NCI-H146 treated with DMSO at 0.1 percent for 48 hours (cell line): ENCODE results near the gene SORD.
"Not testable (repeated sequence)": the region's sequence is repeated elsewhere in the genome, so short reads cannot be mapped to it uniquely, and the experiment has no call there.

Experiments
- DNase-seq: peaks from one replicate; lab custom pipeline; 2025; ENCODE audit not compliant: unreplicated experiment; lab: John Stamatoyannopoulos, UW

SORD gene

DNA sequence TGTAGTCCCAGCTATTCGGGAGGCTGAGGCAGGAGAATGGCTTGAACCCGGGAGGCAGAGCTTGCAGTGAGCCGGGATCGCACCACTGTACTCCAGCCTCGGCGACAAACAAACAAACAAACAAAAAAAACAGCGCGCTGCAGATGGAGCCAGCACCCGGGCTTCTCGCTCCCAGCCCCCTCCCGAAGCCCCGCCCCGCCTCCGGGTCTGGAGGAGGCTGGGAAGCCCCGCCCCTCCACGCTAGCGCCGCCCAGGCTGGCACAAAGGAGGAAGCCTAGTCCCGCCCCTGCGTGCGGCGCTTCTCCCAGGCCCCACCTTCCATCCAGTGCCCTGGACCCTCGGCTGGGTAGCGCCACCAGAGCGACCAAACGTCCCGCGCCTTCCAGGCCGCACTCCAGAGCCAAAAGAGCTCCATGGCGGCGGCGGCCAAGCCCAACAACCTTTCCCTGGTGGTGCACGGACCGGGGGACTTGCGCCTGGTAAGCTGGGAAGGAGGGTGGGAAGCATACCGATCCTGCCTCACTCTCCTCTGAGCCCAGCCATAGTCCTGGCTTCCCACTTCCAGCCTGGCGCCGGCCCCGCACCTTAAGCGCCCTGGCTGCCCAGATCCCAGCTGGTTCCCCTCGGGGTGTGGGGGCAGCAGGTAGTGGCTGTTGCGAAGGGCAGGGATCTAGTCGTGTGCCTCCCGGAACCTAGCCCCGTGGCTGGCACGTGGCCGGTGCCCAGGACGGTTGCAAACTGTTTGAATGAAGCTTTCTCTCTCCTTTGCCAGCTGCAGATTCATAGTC, at the start of gene SORD:
SORD (plus strand) TSS at position 325 of the 788 bp plus-strand sequence; CDS start at position 414, 89 bp downstream.
- DNase-seq: peak; percentile 54

DNA sequence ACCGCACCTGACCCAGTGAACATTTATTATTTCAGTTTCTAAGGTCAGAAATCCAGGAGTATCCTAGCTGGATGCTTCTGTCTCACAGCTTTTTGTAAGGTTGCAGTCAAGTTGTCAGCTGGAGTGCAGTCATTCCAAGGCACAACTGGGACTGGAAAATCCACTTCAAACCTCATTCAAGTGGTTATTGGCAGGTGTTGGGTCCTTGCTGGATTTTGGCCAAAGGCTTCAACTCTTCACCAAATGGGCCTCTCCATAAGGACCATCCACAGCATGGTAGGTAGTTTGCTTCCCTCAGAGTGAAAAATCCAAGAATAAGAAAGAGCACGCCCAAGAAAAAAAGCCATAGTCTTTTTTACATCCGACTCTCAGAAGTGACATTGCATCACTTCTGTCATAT, 46.8 kb upstream of the SORD start:
- DNase-seq: not testable (repeated sequence)

DNA sequence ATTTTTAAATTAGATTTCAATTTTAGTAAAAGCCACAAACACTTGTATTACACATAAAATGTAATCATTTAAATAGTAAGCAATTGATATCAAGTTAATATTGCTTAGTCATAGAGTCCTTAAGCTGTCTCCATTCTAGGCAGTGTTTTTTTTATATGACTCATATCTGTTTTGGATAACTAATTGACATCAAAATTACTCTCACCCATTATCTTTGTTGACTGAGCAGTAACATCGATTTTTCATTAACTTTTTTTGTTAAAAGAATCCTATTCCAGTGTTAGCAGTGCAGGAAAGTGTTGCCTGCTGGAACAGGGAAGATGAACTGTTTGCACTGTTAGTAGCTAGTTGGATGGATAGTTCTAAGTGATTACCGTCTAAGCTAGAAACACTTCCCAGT, 45.2 kb upstream of the SORD start:
- peak; percentile 88 for DNase-seq

DNA sequence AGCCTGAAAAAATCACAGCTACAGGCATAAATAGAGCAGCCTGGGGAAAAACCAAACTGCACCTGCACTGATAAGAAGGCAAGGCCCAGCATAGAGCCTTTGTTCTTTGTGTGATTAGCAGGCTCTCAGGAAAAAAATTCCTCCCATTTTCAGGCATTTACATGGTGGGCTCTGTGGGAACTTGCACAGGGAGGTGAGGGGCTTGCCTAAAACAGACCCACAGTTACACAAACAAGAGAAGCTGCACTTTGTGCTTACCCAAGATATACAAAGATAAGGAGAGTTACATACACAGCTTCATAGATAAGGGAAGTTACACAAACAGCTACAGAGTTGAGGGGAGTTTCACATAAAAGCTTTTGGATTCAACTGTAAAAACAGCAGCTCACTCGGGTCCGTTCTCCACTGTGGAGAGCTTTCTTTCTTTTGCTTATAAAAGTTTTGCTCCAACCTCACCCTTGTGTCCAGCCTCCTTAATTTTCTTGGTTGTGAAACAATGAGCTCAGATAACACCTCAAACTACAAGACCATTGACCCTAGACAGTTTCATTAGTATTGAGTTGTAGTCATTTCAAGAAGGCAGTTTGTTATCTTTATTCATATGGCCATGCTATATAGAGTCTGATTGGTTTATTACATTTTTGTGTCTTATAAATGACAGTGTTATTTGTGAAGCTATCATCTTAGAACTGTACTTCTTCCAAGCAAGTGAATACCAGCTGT, 43.2 kb upstream of the SORD start:
- DNase-seq: not testable (repeated sequence)

DNA sequence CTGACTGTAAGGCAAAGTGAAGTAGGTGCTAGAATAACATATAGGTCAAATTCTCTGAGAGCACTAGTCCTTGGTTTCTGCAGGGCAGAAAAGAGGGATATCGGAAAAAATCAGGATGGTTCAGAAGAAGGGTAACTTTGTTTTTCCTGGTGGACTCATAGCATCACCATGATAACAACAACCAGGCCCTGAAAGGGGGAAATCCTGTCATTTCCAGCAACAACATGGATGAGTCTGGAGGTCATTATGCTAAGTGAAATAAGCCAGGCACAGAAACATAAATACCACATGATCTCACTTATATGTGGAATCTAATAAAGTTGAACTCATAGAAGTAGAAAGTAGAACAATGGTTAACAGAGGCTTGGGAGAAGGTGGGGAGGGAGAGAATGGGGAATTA, 38.9 kb upstream of the SORD start:
- DNase-seq: not testable (repeated sequence)

DNA sequence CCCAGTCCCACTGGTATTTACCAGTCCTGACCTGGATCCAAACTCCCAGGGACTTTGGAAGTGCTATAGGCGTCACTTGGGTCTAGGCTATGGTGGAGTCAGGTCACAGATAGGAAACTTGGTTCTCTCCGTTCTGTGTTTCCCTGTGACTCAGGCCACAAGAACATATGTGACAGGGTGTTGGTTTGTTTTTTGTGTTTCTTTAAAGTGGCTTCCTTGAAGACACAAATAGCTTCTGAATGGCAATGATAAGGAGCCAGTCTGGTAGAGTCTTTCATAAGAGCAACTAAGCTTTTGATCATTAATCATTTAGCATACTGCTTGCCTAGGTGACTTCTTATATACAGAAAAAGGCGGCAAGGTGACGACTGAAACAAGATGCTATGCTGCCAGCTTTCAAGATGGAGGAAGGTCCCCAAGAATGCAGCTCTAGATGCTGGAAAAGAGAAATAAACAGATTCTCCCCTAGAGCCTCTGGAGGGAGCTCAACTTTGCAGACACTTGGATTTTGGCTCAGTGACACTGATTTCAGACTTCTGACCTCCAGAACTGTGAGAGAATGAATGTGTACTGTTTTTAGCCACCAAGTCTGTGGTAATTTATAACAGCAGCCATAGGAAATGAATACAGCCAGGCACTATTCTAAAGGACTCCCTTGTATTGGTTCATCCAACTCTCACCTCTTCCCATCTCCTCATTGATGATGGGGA, 36.5 kb upstream of the SORD start:
- not testable (repeated sequence) for DNase-seq

DNA sequence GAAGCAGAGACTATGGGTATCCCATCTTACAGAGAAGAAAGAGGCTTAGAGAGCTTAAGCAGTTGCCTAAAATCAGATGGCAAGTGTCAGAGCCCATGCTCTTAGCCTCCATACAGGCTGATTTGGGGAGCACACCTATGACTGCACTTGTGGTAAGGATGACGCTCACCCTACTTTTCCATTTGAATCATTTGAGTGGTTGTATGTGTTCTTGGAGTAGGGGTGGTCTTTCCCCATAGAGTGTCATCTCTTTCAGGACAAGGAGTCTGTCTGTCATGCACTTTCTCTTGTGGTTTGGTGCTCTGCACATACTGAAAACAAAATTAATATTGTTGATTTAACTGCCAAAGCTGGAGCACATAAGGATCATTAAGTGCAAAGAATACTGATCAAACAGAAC, 35.3 kb upstream of the SORD start:
- DNase-seq: not testable (repeated sequence)

DNA sequence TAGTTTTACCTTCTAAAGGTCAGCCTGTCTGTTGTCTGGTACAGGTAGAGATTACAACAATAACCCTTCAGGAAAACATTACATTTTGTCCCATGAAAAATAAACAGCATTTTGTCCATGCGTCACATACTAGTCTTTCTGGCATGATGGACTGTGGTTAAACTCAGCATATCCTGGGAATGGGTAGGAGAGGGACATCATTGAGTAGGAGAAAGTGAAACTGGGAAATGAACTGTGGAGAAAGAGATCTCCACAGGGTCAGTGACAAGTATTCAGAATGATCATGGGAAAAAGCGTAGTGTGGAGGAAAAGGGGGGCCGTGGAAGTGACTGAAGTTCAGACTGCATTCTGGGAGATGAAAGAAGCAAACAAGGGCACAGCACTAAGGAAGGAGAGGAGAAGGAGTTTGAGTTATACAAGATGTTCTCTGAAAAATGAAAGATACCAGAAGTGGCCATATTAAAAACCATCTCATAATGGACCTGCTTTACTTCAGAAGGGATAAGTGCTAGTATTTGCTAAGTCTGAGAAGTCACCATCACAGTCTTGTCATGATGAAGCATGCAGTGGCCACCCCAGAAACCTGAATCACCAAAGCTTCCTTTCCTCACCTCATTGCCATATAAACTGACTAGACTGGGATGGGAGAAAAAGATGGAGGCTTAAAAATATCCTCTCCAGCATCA, 34.7 kb upstream of the SORD start:
- DNase-seq: not testable (repeated sequence)

DNA sequence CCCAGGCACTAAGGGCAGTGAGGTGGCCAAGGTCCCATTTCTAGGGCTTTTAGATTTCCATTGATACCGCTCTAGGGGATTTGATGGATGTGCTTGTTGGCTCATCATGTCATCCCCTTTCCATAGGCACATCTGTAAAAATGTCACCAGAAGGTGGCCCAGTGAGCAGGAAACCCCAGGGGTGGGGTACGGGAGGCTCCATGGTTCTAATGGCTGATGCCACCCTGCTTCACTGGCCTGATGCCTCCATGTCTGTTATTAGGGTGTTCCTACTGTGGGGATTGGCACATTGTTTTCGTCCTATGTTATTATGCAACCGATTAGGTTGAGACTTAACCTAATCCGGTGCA, 34.1 kb upstream of the SORD start:
- DNase-seq: not testable (repeated sequence)

DNA sequence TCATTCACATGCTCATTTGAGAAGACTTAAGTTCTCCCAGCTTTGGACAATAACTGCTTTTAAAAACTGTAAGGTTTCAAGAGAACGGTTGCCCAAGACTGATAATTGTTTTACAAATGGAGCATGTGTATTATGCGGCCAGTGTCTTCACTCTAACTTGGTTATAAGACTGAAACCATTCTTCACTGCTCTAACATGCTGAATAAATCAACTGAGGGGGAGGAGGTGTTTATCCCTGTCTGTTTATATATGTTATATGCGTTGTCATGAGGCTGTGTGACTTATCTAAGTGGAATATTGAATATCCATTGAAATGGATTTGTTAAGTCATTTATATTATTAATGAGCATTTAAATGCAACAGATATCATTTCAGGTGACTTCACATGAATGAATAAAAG, 25.4 kb upstream of the SORD start:
- not testable (repeated sequence) for DNase-seq

DNA sequence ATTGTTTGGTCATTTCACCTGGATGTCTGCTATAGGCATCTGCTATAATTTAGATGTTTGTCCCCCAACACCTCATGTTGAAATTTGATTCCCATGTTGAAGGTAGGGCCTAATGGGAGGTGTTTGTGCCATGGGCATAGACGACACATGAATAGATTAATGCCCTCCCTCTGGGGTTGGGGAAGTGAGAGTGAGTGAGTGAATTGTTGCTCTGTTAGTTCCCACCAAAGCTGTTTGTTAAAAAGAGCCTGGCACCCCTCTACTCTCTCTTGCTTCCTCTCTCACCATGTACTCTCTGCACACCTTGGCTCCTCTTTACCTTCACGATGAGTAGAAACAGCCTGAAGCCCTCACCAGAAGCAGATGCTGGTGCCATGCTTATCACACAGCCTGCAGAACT, 23.9 kb upstream of the SORD start:
- DNase-seq: no peak

DNA sequence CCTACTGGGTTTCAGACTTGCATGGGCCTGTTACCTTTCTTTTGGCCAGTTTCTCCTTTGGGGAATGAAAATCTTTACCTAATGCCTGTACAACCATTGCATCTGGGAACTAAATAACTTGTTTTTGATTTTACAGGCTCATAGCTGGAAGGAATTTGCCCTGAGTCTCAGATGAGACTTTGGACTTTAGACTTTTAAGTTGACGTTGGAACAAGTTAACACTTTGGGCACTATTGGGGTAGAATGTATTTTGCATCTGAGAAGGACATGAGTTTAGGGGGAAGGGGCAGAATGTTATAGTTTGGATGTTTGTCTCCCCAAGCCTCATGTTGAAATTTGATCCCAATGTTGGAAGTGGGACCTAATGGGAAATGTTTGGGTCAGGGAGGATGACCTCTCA, 21.8 kb upstream of the SORD start:
- not testable (repeated sequence) for DNase-seq

DNA sequence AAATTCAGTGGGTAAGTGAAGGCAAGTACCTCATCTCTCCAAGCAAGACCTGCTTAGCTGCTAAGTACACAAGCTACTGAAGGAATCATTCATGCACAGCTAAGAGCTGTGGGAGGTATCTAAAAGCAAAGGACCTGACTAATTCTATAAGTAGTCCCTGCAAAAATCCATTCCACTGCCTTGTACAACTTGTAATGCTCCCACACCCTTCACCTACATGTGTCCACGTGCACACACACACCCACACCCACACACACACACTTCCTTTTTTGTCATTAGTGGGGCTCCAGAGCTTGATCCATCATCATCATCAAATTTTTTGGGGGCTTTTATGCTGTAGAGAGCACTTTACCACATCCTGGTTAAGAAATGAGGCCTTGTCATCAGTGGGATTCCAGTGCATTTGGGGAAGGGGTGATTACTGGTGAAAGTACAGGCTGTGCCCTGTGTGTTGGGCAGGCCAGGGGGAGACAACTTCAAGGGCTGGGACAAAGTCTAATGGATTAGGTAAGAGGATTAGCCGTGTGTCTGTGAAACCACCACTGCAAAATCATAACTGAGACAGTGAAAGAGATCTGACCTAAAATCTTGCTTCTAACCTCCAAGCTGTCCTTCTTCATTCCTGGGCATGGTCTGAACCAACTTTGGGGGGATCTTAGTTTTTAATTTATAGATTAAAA, 19.1 kb upstream of the SORD start:
- DNase-seq: not testable (repeated sequence)

DNA sequence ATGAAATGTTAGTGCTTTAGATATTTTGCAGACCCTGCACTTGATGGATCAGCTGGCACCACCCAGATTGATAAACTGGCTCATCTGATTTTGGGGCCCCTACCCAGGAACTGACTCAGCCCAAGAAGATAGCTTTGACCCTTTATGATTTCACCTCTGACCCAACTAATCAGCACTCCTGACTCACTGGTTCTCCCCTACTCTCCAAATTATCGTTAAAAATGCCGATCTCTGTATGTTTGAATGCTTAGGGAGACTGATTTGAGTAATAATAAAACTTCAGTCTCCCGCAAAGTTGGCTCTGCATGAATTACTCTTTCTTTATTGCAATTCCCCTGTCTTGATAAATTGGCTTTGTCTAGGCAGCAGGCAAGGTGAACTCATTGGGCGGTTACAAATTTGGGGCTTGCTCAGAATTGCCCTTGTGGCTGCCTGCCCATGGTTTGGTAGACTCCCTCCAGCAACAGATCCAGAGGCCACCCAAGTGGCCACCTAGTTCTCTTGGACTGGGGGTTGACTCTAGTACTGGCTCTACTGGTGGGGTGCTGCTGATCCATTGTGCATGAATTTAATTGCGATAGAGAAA, 18.3 kb upstream of the SORD start:
- DNase-seq: not testable (repeated sequence)

DNA sequence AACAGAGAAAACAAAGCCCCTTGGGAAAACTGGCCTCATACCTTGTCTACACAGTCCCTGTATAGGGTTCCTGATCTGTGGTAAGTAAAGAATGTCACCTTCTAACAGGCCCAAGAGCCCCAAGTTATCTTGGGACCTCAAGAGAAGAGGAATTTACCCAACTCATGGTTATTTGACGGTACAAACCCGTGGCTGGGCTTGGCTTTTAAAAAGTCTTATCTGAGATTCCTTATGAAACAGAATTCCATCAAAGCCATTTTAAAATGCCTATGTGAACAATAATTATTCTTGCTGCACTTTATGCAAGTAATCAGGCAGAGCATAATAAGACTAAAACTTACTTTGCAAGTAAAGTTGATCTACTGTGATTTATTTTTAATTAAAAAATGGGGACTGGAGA, 13.9 kb upstream of the SORD start:
- DNase-seq: no peak

DNA sequence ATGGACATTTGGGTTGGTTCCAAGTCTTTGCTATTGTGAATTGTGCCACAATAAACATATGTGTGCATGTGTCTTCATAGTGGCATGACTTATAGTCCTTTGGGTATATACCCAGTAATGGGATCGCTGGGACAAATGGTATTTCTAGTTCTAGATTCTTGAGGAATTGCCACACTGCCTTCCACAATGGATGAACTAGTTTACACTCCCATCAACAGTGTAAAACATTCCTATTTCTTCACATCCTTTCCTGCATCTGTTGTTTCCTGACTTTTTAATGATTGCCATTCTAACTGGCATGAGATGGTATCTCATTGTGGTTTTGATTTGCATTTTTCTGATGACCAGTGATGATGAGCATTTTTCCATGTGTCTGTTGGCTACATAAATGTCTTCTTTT, 7.9 kb upstream of the SORD start:
- not testable (repeated sequence) for DNase-seq

DNA sequence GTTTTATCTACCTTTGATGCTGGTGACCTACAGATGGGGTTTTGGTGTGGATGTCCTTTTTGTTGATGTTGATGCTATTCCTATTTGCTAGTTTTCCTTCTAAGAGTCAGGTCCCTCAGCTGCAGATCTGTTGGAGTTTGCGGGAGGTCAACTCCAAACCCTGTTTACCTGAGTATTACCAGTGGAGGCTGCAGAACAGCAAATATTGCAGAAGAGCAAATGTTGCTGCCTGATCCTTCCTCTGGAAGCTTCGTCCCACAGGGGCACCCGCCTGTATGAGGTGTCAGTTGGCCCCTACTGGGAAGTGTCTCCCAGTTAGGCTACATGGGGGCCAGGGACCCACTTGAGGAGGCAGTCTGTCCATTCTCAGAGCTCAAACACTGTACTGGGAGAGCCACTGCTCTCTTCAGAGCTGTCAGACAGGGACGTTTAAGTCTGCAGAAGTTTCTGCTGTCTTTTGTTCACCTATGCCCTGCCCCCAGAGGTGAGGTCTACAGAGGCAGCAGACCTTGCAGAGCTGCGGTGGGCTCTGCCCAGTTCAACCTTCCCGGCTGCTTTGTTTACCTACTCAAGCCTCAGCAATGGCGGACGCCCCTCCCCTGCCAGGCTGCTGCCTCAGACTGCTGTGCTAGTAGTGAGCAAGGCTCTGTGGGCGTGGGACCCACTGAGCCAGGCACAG, 2.6 kb upstream of the SORD start:
- not testable (repeated sequence) for DNase-seq

DNA sequence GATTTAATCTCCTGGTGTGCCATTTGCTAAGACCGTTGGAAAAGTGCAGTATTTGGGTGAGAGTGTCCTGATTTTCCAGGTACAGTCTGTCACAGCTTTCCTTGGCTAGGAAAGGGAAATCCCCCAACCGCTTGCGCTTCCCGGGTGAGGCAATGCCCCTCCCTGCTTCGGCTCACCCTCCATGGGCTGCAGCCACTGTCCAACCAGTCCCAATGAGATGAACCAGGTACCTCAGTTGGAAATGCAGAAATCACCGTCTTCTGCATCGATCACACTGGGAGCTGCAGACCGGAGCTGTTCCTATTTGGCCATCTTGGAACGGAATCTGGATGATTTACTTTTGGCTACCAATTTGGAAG, 2.1 kb upstream of the SORD start:
- not testable (repeated sequence) for DNase-seq

DNA sequence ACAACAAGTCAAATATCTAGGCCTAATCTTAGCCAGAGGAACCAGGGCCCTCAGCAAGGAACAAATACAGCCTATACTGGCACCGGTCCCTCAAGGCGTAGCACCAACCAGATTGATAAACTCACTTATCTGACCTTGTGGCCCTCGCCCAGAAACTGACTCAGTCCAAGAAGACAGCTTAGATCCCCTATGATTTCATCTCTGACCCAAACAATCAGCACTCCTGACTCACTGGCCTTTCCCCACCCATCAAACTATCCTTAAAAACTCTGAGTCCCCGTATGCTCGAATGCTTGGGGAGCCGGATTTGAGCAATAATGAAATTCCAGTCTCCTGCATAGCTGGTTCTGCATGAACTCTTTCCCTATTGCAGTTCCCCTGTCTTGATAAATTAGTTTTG, 1.6 kb upstream of the SORD start:
- no peak for DNase-seq
